Activated naive CD4-positive, alpha-beta T cell treated with anti-CD3 and anti-CD28 coated beads, Interleukin-2, amount 50 U/mL, for 24 hours (primary cell): Measurements from ENCODE around the gene VLDLR.
"Not testable (repeated sequence)": the region's sequence is repeated elsewhere in the genome, so short reads cannot be mapped to it uniquely, and the experiment has no call there.

Experiments used
- H3K27ac Mint-ChIP-seq: one replicate; pipeline ENCODE4 v1.8.0; 2021; ENCODE audit warnings: mild to moderate bottlenecking, mixed read lengths
- H3K27me3 Mint-ChIP-seq: one replicate; pipeline ENCODE4 v1.8.0; 2021; ENCODE audit warnings: mixed read lengths
- H3K36me3 Mint-ChIP-seq: one replicate; pipeline ENCODE4 v1.8.0; 2021; ENCODE audit warnings: mixed read lengths
- H3K4me1 Mint-ChIP-seq: one replicate; pipeline ENCODE4 v1.8.0; 2021; ENCODE audit warnings: mixed read lengths
- H3K4me3 Mint-ChIP-seq: one replicate; pipeline ENCODE4 v1.8.0; 2021; ENCODE audit warnings: mild to moderate bottlenecking, mixed read lengths
- H3K9me3 Mint-ChIP-seq: one replicate; pipeline ENCODE4 v1.8.0; 2021; ENCODE audit warnings: mixed read lengths

VLDLR gene

DNA sequence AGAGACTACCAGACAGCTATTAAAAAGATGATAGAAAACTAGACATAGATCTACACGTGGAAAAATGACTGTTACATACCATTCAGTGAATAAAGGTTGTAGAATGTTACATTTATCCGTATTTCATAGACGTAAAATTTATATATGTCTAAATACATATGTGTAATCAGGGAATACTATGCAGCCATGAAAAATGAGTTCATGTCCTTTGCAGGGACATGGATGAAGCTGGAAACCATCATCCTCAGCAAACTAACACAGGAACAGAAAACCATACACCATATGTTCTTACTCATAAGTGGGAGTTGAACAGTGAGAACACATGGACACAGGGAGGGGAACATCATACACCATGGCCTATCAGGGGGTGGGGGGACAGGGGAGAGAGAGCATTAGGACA is 85.7 kb downstream of the VLDLR start:
- not testable (repeated sequence) for H3K4me3 Mint-ChIP-seq, H3K36me3 Mint-ChIP-seq, H3K27me3 Mint-ChIP-seq, H3K9me3 Mint-ChIP-seq, H3K27ac Mint-ChIP-seq, H3K4me1 Mint-ChIP-seq
